ENCODE results near the gene ZNF716. TPM values are rescaled to one million over a fixed set of nuclear protein-coding genes. Genes with fewer than 3 reads are reported as not detected.

The ZNF716 gene
- total RNA-seq, 1 donor from 2014 or later = not detected

DNA sequence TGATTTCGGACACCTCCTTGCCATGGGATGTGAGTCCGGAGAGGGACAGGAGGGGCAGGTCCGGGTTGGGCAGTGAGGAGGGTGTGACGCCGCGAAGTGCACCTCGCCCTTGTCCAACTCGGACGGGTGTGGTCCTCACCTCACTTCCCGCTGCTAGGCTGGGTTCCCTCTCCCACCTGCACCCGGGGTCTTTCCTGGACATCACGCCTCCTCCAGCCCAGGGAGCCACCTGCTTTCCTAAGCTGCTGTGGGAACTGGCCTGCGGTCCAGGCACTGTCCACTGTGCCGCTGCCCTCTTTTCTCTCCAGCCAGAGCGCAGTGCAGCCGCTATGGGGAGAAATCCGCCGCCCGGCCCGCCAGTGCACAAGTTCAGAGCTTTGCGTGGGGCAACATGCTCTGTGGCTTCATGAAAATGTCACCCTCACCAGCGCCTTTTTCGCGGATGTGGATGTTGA is 45.0 kb upstream of the ZNF716 start:
- Mint-ChIP-seq H3K4me1 (no peaks in the 10 kb centered on the region), H3K9me3 (peaks cover 10% of the 10 kb centered on the region)
- no peak for DNase-seq (ENCODE audit: low read depth, low spot score)

DNA sequence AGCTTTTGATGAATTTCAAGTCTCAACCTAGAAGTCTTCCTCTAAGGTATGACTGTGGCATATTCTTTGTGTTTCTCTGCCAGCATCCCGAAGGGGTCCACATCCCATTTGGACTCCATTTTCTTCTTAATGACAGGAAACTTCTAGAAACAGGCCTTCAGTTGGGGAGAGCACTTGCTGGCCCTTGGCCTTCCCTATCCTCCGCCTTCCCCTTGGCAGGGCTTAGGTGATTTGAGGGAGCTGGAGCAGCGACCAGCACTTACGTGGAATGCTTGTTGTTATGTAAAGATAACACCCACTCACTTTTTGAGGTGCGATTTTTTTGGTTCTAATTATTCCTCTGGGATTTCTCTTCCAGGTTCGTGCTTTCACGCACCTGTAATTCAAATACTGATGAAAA is 42.9 kb upstream of the ZNF716 start:
- H3K9me3 Mint-ChIP-seq = peaks cover 8% of the 10 kb centered on the region
- no peaks in the 10 kb centered on the region for H3K4me1 Mint-ChIP-seq
- no peak overlapping the region for H3K27ac Mint-ChIP-seq (ENCODE audit: unreplicated experiment)
- TF ChIP-seq, protein P1, sequence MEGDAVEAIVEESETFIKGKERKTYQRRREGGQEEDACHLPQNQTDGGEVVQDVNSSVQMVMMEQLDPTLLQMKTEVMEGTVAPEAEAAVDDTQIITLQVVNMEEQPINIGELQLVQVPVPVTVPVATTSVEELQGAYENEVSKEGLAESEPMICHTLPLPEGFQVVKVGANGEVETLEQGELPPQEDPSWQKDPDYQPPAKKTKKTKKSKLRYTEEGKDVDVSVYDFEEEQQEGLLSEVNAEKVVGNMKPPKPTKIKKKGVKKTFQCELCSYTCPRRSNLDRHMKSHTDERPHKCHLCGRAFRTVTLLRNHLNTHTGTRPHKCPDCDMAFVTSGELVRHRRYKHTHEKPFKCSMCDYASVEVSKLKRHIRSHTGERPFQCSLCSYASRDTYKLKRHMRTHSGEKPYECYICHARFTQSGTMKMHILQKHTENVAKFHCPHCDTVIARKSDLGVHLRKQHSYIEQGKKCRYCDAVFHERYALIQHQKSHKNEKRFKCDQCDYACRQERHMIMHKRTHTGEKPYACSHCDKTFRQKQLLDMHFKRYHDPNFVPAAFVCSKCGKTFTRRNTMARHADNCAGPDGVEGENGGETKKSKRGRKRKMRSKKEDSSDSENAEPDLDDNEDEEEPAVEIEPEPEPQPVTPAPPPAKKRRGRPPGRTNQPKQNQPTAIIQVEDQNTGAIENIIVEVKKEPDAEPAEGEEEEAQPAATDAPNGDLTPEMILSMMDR (conservative IDR thresholded peaks at IDR 0.05) = no peak
- no peaks in the 10 kb centered on the region for H3K27me3 Mint-ChIP-seq (ENCODE audit: low read depth)
- DNase-seq (ENCODE audit: low read depth, low spot score) = no peak
- peaks cover 12% of the 10 kb centered on the region for H3K36me3 Mint-ChIP-seq (ENCODE audit: low read depth)
- H3K4me3 Mint-ChIP-seq = no peak overlapping the region

More for the DNA sequence above, 45.0 kb upstream of the ZNF716 start:
- Mint-ChIP-seq H3K27ac (ENCODE audit: unreplicated experiment) (no peak overlapping the region), H3K36me3 (ENCODE audit: low read depth) (peaks cover 9% of the 10 kb centered on the region), H3K27me3 (ENCODE audit: low read depth) (no peaks in the 10 kb centered on the region), H3K4me3 (no peak overlapping the region)
- TF ChIP-seq, protein P1 (conservative IDR thresholded peaks at IDR 0.05) = no peak

DNA sequence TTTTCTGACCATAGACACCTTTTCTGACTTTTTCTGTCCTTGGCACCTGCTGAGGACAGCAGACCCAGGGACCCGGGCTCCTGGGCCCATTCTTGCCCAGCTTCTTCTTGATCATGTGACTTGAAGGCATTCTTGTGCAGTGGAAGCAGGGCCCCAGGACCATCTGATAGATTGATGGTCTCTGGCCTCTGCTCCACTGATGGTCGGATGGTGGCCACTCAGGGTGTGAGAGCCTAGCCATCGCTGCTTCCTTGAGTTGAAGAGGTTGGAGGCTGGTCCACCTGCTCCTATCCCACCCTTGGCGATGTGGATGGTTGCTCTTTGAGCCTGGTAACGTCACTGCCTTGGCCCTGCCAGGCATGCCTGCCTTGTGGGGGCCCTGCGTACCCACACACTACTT is 37.8 kb upstream of the ZNF716 start:
- DNase-seq (ENCODE audit: low read depth, low spot score) = no peak
- TF ChIP-seq, protein P1 (conservative IDR thresholded peaks at IDR 0.05) = no peak
- Mint-ChIP-seq H3K36me3 (ENCODE audit: low read depth) (peaks cover 8% of the 10 kb centered on the region), H3K9me3 (peaks cover 3% of the 10 kb centered on the region), H3K4me3 (no peak overlapping the region), H3K27ac (ENCODE audit: unreplicated experiment) (no peak overlapping the region), H3K27me3 (ENCODE audit: low read depth) (no peaks in the 10 kb centered on the region), H3K4me1 (no peaks in the 10 kb centered on the region)

DNA sequence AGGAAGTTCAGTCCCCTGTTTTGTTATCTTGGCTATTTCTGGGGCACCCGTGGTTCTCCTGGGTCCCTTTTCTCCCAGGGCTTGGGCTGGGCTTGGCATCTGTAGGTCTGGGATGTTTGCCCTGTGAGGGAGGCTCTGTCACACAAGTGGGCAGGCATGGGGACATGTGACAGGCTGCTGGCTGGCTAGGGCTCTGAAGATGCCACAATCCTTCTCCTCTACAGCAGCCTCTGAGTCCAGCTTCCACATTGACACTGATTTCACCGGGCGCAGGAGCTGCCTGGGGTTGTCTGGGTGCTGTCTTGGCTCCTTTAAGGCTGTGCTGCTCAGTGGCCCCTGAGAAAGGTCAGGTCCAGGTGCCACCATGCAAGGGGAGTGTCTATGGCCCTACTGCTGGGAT is 37.4 kb upstream of the ZNF716 start:
- no peak overlapping the region for H3K27ac Mint-ChIP-seq (ENCODE audit: unreplicated experiment)
- peaks cover 3% of the 10 kb centered on the region for H3K9me3 Mint-ChIP-seq
- H3K27me3 Mint-ChIP-seq (ENCODE audit: low read depth) = no peaks in the 10 kb centered on the region
- H3K4me1 Mint-ChIP-seq = no peaks in the 10 kb centered on the region
- TF ChIP-seq, protein P1 (conservative IDR thresholded peaks at IDR 0.05) = no peak
- H3K36me3 Mint-ChIP-seq (ENCODE audit: low read depth) = peaks cover 8% of the 10 kb centered on the region
- no peak for DNase-seq (ENCODE audit: low read depth, low spot score)
- H3K4me3 Mint-ChIP-seq = no peak overlapping the region

DNA sequence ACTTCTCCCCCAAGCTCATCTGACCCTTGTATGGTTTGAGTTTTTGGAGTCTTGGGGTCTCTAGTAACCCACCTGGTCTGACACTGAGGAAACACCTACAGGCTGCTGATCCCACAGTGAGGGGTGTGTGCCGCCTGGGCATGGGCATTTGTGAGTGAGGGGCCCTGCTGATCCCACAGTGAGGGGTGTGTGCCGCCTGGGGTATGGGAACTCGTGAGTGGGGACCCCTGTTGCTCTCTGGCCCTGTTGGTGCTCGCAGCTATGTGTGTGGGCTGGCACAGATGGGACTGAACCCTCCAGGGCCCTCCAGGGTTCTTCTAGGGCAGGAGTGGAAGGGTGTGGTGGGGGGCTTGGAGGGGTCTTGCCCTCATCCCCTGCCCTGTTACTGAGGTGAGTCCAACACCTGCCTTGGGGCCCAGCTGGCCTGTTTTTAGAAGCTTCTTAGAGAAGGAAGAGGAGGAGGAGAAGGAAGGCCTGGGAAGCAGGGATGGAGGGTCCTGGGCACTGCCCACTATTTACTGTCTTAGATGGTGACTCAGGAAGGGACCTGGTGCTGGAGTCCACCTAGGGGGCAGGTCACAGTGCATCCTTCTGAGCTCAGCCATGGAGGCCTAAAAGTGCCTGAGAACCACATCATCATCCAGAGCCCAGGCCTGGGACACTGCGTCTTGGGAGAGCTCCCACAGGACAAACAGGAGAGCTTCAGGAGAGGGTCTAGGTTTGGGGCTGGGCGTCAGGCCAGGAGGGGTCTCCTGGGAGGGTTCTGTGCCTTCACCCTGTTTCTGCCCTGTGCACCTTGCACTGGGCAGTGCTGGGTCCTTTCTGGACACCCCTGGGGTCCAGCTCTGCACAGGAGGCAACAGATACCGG is 36.2 kb upstream of the ZNF716 start:
- H3K4me1 Mint-ChIP-seq = no peaks in the 10 kb centered on the region

More for the DNA sequence above, 36.2 kb upstream of the ZNF716 start:
- no peaks in the 10 kb centered on the region for H3K27me3 Mint-ChIP-seq (ENCODE audit: low read depth)
- TF ChIP-seq, protein P1 (conservative IDR thresholded peaks at IDR 0.05) = no peak
- no peak overlapping the region for H3K4me3 Mint-ChIP-seq
- no peak for DNase-seq (ENCODE audit: low read depth, low spot score)
- peaks cover 11% of the 10 kb centered on the region for H3K36me3 Mint-ChIP-seq (ENCODE audit: low read depth)
- no peak overlapping the region for H3K27ac Mint-ChIP-seq (ENCODE audit: unreplicated experiment)
- peaks cover 6% of the 10 kb centered on the region for H3K9me3 Mint-ChIP-seq

All from neural crest cell (in vitro differentiated cells).